Measurements from ENCODE around the gene ADAMTS3. TPM values are rescaled to one million over a fixed set of nuclear protein-coding genes. Genes with fewer than 3 reads are reported as not detected.

The ADAMTS3 gene
- total RNA-seq, 2 experiments from 2014 or later: not detected

GRCh38 chr4:72394012-72394663, 174.9 kb downstream of the ADAMTS3 start:
- no peak for DNase-seq
- Mint-ChIP-seq H3K27me3 (no peaks in the 10 kb centered on the region), H3K27ac (no peak overlapping the region), H3K9me3 (no peaks in the 10 kb centered on the region), H3K36me3 (ENCODE audit: low read depth) (no peaks in the 10 kb centered on the region), H3K4me1 (ENCODE audit: low read depth) (no peaks in the 10 kb centered on the region), H3K4me3 (no peak overlapping the region)
- CTCF ChIA-PET: interaction anchor here (1.2 kb wide), 1 partner anchor 16 kb away, joined by 3 read pairs; no protein-coding TSS in a partner anchor
- POLR2A ChIA-PET: no interaction called here
- intact Hi-C loops (cut with micrococcal nuclease): no loop called here
- TF ChIP-seq CTCF (IDR thresholded peaks at IDR 0.05): no peak
- no peak for ATAC-seq

- ATAC-seq (no peak), DNase-seq (no peak)
- no peak overlapping the region for H3K27ac Mint-ChIP-seq
- no peaks in the 10 kb centered on the region for H3K4me1 Mint-ChIP-seq (ENCODE audit: low read depth)
- H3K36me3 Mint-ChIP-seq (ENCODE audit: low read depth): no peaks in the 10 kb centered on the region
- CTCF ChIA-PET: no interaction called here
- no peak for TF ChIP-seq CTCF (IDR thresholded peaks at IDR 0.05)
- no peaks in the 10 kb centered on the region for H3K27me3 Mint-ChIP-seq
- intact Hi-C loops (cut with micrococcal nuclease): no loop called here
- POLR2A ChIA-PET: no interaction called here
- H3K4me3 Mint-ChIP-seq: no peak overlapping the region
- no peaks in the 10 kb centered on the region for H3K9me3 Mint-ChIP-seq
Observed at GRCh38 chr4:72391281-72391680, 177.7 kb downstream of the ADAMTS3 start.

GRCh38 chr4:72390409-72390808, 178.6 kb downstream of the ADAMTS3 start:
- Mint-ChIP-seq H3K27me3 (no peaks in the 10 kb centered on the region), H3K4me3 (no peak overlapping the region), H3K36me3 (ENCODE audit: low read depth) (no peaks in the 10 kb centered on the region), H3K9me3 (no peaks in the 10 kb centered on the region), H3K27ac (no peak overlapping the region), H3K4me1 (ENCODE audit: low read depth) (no peaks in the 10 kb centered on the region)
- intact Hi-C loops (cut with micrococcal nuclease): no loop called here
- DNase-seq (no peak), ATAC-seq (no peak)
- ChIA-PET CTCF (no interaction called here), POLR2A (no interaction called here)
- TF ChIP-seq CTCF (IDR thresholded peaks at IDR 0.05): no peak

GRCh38 chr4:72388521-72388920, 180.5 kb downstream of the ADAMTS3 start:
- no peaks in the 10 kb centered on the region for H3K9me3 Mint-ChIP-seq
- CTCF ChIA-PET: no interaction called here
- no peak for TF ChIP-seq CTCF (IDR thresholded peaks at IDR 0.05)
- H3K27me3 Mint-ChIP-seq: no peaks in the 10 kb centered on the region
- POLR2A ChIA-PET: no interaction called here
- ATAC-seq (no peak), DNase-seq (no peak)
- H3K4me3 Mint-ChIP-seq: no peak overlapping the region
- no peaks in the 10 kb centered on the region for H3K36me3 Mint-ChIP-seq (ENCODE audit: low read depth)
- no peak overlapping the region for H3K27ac Mint-ChIP-seq
- intact Hi-C loops (cut with micrococcal nuclease): no loop called here
- H3K4me1 Mint-ChIP-seq (ENCODE audit: low read depth): no peaks in the 10 kb centered on the region

GRCh38 chr4:72387959-72388358, 181.1 kb downstream of the ADAMTS3 start:
- ChIA-PET POLR2A (no interaction called here), CTCF (no interaction called here)
- Mint-ChIP-seq H3K4me3 (no peak overlapping the region), H3K9me3 (no peaks in the 10 kb centered on the region), H3K27ac (no peak overlapping the region), H3K27me3 (no peaks in the 10 kb centered on the region), H3K36me3 (ENCODE audit: low read depth) (no peaks in the 10 kb centered on the region), H3K4me1 (ENCODE audit: low read depth) (no peaks in the 10 kb centered on the region)
- ATAC-seq: no peak
- DNase-seq: no peak
- intact Hi-C loops (cut with micrococcal nuclease): no loop called here
- TF ChIP-seq CTCF (IDR thresholded peaks at IDR 0.05): no peak
